Measurements from ENCODE around the gene CFAP100.

- TF ChIP-seq EZH2 (IDR thresholded peaks at IDR 0.05; ENCODE audit: borderline replicate concordance, control insufficient read depth, low read depth, low read length) (no peak), ZNF274 (IDR thresholded peaks at IDR 0.05; ENCODE audit: insufficient read depth, insufficient read length) (no peak), POLR2AphosphoS2 (IDR thresholded peaks at IDR 0.05; ENCODE audit: low read depth, low read length) (no peak)
These were observed 20.4 kb downstream of the CFAP100 start for GRCh38 chr3:126414961-126415660.

Measured in GM12878 (cell line).